HG03439 (cell line): Measurements from ENCODE around the gene CD300LF.

ENCODE experiments used
- ATAC-seq: cut with Tn5 transposase; IDR thresholded peaks from one replicate; pipeline ENCODE4 v1.9.1; 2021; ENCODE audit warnings: mild to moderate bottlenecking, moderate library complexity; ENCODE audit not compliant: unreplicated experiment

Gene CD300LF

DNA sequence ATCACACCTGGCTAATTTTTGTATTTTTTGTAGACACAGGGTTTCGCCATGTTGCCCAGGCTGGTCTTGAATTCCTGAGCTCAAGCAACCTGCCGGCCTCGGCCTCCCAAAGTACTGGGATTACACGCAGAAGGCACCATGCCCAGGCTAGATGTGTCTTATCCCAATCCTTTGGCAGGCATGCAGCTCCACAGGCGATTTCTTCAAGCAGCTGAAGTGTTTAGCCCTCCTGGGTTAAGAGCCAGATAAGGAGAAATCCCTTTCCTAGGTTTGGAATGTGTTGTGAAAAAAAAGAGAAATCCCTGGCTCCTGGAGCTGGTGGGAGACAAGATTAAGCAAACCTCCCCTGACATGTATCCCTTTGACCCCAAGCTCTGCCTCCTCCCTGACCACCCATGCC is 33.7 kb upstream of the CD300LF start:
- no peak for ATAC-seq

DNA sequence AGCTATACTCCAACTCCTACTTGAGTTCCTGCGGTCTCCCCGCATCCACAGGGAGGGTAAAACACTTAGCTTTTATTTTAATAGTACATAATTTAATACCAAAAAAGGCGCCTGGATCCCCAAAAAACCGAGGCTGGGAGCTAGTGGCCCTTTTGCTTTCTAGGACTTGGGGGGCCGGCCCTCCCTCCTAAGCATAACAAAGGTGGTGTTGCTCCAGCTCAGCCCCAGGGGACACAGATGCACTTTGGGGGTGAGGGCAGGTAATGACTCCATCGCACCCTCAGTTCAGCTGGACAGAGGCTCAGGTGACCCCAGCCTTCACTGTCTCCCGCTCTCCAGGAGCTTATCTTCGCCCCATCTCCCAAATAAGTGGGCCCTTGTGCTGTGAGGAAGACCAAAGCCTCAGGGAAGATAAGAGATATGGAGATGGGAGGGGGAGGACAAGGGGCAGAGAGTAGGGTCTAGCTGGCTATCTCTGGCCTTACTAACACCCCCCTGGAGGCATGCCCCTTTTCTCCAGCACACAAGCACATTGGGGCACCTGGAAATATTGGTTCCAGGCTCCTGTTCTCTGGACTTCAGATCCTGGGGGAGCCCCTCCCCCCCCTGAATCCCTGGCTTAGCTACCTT is 32.9 kb upstream of the CD300LF start:
- ATAC-seq: no peak

DNA sequence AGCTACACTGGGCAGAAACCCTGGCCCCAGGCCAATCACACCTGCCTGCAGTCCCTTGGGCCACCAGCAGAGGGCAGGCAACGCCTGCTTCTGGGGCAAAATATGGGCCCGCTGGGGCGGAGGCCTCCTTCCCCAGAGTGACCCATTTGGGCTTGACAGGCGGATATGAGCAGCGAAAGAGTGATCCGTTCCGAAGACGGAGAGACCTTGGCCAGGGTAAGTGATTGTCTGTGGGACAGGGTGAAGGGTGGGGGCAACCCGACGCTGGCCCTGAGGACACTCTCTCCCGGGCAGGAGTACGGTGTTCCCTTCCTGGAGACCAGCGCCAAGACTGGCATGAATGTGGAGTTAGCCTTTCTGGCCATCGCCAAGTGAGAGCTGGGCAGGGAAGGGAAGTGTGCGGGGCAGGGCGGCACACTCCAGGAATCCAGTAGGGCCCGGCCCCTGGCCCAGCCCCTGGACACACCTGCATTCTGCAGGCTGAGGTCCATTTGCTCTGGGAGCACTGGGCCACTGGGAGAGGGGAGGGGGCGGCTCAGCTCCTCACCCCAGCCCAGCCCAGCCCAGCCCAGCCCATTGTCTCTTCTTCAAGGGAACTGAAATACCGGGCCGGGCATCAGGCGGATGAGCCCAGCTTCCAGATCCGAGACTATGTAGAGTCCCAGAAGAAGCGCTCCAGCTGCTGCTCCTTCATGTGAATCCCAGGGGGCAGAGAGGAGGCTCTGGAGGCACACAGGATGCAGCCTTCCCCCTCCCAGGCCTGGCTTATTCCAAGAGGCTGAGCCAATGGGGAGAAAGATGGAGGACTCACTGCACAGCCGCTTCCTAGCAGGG is 32.2 kb upstream of the CD300LF start:
- ATAC-seq: no peak

DNA sequence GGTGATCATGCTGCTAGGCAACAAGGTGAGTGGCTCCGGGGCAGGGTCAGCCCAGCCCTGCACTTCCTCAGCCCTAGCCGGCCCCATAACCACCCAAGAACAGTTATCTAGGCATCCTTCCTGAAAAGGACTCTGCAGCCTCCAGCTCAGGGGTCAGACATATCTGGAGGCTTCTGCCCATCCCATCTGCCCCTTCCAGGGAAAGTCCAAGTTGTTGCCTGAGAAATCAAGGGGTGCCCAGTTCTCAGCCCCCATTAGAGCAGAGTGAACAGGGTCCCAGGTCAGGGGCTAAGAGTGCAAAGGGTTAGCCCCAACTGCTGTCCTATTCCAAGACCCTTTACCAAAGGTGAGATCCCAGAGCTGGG is 31.6 kb upstream of the CD300LF start:
- ATAC-seq: no peak

DNA sequence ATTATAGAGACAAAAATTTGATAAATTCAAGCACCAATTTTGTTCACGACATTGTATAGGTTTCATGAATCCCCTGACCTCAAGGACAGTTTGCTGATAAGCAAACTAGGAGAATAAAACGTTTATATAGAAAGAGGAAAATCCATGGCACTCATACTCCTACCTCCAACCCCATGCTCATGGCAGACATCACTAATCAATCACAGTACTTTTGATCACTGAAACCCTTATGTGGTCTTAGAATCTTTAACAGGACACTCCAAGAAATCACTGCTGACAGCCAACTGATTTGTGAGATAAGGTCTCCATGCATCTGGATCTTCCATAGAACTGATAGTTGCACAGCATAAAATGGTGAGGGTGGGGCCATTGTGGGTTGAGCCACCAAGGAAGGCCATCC is 31.0 kb upstream of the CD300LF start:
- ATAC-seq: no peak

DNA sequence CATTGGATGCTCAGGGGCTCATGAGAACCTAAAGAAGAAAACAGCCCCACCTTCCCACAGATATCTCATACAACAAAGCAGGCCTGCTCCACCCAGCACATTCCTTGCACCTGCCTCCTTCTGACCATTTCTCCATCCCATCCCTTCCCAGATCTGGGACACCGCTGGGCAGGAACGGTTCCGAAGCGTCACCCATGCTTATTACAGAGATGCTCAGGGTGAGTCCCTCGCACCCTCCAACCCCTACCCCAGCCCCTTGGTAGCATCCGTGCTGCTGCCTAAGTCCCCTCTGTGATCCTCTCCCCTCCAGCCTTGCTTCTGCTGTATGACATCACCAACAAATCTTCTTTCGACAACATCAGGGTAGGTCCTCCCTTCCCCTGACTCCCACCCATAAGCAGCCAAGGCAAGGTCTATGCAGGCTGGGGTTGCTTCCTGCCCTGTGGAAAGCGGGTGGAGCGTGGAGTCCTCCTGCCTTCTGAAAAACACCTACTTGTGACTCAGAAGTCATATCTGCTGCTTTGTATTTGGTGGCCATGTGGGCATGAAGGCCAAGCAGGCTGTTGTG is 30.3 kb upstream of the CD300LF start:
- no peak for ATAC-seq

DNA sequence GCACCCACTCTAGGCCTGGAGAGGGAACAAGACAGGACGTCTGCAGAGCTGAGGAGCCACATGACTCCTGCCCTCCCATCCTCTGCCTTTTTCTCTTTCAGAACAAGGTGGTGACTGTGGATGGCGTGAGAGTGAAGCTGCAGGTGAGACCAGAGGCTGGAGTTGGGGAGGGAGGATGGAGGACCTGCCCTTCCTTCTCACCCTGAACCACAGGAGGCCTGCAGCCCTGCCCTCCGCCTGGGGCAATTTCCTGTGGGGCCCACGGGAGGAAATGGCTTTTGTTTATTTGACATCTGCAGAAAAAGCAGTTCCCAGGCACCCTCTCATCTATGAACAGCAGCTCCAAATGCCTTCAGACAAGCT is 29.4 kb upstream of the CD300LF start:
- ATAC-seq: no peak

DNA sequence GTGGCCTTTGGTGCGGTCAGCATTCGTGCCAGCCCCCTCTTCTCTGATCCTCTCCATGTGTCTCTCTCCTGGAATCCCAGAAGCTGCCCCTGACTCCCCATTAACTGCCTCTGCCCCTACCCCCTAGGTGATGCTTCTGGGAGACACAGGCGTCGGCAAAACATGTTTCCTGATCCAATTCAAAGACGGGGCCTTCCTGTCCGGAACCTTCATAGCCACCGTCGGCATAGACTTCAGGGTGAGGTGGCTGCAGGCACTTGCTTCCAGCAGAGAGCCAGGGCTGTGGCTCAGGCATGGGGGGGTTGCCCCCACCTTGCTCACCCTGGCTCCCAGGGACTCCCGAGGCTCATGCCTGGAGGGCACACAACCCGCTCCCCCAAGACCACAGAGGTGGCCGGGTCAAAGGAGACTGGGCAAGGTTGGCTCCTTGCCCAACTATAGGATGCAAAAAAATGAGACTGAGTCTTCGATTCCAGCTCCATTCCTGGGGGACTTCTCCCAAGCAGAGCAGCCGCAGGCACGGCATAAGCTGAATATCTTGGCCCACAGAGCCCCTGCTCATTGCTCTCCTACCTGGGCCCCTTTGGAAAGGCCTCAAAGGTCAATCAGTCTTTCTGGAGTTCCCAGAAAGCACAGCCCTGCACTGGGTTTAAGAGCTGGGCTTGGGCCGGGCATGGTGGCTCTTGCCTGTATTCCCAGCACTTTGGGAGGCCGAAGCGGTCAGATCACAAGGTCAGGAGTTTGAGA is 28.1 kb upstream of the CD300LF start:
- no peak for ATAC-seq

DNA sequence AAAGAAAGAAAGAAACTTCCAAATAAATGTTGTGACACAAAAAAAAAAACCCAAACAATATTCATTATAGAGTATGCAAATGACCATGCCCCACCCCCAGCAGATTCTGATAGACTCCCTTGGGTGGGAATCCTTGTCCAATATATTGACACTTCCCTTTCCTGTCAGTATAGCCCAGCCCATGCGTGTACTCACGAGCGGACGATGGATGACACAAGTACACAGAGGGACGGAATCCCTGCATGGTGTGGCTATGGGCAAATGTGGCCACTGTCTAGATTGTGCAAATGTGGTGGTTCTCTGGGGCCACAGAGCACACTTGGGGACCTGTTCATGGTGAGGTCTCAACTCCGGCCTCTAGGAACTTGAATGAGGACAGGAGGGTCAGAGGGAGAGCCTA is 27.4 kb upstream of the CD300LF start:
- ATAC-seq: no peak

DNA sequence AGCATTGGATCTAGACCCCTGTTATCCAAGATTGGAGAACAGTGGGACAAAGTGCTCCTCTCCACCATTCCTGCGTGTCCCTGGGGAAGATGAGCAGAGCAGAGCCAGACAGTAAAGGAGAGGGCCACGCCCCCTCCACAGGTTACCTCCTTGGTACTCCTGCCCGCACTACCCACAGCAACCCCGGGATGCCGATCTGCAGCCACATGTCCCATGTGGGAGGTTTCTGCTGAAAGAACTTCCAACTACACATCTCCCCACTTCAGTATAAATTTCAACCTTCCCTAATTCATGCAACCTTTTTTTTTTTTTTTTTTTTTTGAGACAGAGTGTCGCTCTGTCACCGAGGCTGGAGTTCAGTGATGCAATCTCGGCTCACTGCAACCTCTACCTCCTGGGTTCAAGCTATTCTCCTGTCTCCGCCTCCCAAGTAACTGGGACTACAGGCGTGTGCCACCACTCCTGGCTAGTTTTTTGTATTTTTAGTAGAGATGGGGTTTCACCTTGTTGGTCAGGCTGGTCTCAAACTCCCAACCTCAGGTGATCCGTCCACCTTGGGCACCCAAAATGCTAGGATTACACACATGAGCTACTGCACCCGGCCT is 26.6 kb upstream of the CD300LF start:
- ATAC-seq: no peak

DNA sequence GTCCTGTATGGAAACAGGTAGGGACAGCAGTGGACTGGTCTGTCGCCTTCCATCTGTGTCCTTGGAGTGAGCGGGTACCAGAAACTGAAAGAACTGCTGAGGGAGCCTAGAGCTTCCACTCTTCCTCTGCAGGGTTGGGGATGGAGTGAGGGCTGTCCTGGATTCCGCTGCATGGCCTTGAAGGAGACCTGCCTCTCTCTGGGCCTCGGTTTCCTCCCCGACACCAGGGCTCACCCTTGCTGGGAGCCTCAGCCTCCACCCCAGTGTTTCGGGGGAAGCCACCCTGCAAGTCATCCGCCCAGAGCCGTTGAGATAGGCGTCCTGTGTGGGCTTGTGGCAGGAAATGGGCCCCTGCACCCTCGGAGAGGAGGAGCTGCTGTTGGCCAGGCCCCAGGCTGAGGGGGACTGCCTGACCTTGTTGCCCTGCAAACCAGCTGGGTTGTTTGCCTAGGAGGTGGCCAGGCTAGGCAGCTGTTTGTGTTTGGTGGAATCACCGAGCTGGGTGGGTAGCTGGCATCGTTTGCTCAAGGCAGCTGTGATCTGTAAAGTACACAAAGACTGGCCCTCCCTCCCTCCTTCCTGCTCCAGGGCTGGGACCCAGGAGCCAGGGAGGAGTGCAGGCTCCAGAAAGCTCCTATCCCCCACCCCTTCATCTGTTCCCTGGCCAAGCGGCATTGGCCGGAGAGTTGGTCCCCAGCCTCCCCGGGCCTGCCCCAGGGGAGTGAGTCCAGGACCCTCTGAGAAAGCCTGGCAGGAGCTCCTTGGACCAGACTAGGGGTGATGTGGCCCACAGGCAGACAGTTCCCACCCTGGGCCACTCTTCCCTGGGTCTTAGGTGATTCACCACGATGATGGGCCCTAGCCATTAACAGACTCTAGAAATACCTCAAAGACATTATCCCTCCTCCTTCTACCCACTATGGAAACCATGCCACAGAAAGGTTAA is 25.6 kb upstream of the CD300LF start:
- peak; percentile 43 for ATAC-seq

DNA sequence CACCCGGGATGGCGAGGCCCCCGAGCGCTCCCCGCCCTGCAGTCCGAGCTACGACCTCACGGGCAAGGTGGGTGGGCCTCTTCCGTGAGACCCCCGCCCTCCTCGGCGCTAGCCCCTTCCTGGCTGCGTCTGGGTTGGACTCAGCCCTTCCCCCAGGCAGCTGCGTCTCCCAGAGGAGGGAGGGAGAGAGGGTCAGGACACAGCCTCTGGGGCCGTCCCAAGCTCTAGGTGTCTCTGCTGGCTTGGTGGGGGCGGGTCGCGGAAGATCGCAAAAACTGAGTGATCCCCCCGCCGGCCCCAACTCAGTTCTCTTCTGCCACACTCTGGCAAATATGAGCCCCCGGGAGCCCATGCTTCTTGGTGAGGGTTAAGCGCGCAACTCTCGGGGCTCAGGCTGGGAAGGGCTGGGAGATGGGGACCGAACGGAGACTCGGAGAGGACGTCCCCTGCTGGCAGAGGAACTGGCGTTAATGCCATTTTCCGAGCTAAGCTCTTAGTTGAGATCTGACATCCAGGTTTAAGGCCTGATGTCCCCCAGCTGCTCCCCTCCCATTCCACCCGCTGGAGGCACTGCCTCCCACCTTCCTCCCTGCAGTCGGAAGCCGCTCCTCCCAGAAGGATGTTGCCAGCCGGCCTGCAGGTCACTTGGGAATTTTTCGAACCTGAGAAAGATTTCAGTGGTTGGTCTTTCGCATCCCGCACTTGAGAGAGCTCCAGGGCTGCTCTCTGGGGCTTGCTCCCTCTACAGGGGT is 24.8 kb upstream of the CD300LF start:
- ATAC-seq: no peak

DNA sequence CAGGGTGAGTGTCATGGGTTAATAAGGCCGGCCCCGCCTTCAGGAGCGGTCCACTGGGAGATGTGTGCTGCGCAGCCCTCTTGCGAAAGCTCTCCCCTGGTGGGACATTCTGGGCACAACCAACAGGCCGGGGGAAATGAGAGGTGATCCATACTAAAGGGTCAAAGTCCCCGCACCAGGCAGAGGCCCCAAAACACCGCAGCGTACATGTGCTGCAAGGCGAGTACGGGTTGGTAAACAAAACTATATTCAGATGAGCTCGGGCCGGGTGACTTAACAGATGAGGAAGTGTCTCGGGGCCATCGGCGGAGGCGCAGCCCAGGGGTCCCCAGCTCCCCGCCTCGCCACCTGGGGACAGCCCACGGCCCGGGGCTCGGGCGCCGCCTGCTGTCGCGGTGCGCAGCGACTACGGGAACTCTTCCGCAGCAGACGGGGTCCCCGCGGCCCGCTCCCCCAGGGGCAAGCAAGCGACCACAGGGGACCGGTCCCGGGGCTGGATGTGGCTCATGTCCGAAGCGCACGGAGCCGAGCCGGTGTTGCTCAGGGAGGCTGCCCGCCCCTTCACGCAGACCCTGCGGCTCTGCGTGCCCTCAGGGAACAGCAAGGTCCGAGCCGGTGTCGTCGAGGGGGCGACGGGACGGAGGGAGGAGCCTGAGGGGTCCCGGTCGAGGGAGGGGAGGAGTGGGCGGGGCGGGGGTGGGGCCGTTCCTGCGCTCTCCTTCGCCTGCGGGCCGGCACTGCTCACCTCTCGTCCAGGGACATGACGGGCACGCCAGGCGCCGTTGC is 24.0 kb upstream of the CD300LF start, which contains the start of gene RAB37:
TSS of gene RAB37 (plus strand) at position 744 of the 786 bp plus-strand sequence. CDS start at position 761, 17 bp downstream.
- ATAC-seq: no peak

DNA sequence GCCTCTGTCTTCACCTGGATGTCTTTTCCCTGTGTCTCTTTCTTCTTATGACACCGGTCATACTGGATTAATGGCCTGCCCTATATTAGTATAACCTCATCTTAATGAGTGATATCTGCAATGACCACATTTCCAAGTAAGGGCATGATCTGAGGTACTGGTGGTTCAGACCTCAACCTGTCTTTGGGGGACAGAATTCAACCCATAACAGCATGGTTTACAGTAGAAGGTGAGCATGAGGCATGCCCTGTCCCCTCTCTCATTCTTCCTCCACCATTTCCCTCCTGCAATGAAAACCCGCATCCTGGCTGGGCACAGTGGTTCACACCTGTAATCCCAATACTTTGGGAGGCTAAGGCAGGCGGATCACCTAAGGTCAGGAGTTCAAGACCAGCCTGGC is 21.5 kb upstream of the CD300LF start:
- no peak for ATAC-seq

DNA sequence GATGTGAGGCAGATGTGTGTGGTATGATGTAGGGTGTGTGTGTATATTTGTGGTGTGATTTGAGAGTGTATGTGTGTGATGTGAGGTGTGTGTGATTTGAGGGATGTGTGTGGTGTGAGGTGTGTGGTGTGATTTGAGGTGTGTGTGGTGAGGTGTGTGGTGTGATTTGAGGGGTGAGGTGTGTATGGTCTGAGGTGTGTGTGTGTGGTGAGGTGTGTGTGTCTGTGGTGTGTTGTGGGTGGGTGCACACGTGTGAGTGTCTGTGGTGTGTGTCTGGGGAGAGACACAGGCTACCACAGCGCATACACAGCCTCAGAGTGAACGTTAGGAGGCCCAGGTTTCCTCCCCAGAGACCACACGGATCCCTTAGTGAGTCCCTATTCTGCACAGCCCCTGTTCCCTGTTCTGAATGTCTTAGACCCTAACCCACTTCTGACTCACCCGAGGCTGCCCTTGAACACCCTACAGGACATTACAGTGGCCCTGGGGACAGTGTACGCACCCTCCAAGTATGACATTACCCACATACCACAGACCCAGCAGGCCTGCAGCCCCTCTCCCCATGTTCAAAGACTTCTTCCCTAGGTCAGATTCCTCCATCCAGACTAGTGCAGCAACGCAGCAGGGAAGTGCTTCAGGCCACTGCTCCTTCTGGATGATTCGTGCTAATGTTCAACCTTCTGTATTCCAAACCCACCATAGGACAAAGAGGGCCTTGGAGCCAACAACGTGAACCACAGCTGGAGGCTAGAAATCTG is 20.8 kb upstream of the CD300LF start:
- ATAC-seq: no peak

DNA sequence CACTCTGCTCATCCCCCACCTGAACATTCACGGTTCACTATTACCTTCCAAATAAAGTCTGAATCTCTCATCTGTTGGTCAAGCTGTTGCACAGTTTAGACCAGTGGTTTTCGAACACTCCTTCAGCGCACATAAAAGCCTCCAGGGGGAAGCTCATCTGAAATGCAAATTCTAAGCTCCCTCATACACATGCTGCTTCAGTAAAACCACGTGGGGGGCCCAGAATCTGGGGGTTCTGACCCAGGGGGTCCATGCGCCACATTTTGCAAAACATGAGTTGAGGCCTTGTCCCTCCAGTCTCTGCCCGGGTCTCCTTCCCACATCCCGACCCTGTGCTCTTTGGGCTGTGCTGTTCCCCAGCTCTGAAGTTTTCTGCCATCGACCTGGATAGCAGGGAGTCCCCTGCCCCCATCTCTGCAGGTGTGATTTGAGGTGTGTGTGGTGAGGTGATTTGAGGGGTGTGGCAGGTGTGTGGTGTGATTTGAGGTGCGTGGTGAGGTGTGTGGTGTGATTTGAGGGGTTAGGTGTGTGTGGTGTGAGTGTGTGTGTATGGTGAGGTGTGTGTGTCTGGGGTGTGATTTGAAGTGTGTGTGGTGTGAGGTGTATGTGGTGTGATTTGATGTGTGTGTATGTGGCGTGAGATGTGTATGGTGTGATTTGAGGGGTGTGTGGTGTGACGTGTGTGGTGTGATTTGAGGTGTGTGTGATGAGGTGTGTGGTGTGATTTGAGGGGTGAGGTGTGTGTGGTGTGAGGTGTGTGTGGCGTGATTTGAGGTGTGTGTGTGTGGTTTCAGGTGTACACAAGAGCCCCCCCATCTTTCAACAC is 19.5 kb upstream of the CD300LF start:
- no peak for ATAC-seq

DNA sequence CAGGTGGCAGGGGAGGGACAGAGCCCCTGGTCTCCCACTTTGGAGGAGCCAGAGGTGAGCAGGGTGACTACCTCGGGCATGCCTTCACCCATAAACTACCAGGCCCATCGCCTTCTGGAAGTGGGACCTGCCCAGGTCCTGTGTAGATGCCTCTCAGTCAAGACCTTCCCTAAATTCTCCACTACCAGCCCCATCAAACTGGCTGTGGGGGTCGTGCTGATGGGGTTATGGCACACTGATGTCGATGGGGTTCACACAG is 18.6 kb upstream of the CD300LF start:
- no peak for ATAC-seq
